Prostate gland (tissue), 2 donors: ENCODE measurements around the gene PDGFRB.

Experiments used
- POLR2A ChIP-seq: fragments of 450-650 bp; IDR thresholded peaks from one replicate; pipeline ENCODE4 v1.6.1; 2016; ENCODE audit warnings: antibody characterized with exemption, mild to moderate bottlenecking
- POLR2AphosphoS5 ChIP-seq: sonication (generic); formaldehyde crosslinking; IDR thresholded peaks from one replicate; pipeline ENCODE4 v1.6.1; 2017; ENCODE audit warnings: antibody characterized with exemption
- TF ChIP-seq, protein P1 (sequence below), 4 experiments: fragments of 200-600 bp in 2 of 4; fragments of 450-650 bp in 2 of 4; sonication (generic) in 2 of 4; IDR thresholded peaks; 1 replicate in 3 of 4; 2 replicates in 1 of 4; pipeline ENCODE4 v1.5.1; 2016 to 2019; ENCODE audit warnings: antibody characterized with exemption in 4 of 4, mild to moderate bottlenecking in 2 of 4, moderate library complexity in 2 of 4

DNA sequence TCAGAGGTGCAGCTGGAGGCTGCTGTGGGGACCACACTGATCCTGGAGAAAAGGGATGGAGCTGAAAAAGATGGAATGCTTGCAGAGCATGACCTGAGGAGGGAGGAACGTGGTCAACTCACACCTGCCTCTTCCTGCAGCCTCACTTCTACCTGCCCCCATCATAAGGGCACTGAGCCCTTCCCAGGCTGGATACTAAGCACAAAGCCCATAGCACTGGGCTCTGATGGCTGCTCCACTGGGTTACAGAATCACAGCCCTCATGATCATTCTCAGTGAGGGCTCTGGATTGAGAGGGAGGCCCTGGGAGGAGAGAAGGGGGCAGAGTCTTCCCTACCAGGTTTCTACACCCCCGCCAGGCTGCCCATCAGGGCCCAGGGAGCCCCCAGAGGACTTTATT is 28.4 kb upstream of the PDGFRB start:
- TF ChIP-seq, protein P1, sequence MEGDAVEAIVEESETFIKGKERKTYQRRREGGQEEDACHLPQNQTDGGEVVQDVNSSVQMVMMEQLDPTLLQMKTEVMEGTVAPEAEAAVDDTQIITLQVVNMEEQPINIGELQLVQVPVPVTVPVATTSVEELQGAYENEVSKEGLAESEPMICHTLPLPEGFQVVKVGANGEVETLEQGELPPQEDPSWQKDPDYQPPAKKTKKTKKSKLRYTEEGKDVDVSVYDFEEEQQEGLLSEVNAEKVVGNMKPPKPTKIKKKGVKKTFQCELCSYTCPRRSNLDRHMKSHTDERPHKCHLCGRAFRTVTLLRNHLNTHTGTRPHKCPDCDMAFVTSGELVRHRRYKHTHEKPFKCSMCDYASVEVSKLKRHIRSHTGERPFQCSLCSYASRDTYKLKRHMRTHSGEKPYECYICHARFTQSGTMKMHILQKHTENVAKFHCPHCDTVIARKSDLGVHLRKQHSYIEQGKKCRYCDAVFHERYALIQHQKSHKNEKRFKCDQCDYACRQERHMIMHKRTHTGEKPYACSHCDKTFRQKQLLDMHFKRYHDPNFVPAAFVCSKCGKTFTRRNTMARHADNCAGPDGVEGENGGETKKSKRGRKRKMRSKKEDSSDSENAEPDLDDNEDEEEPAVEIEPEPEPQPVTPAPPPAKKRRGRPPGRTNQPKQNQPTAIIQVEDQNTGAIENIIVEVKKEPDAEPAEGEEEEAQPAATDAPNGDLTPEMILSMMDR (IDR thresholded peaks at IDR 0.05) = no peak
- no peak for TF ChIP-seq POLR2A
- no peak for TF ChIP-seq POLR2AphosphoS5
